HepG2 (cell line): Measurements from ENCODE around the gene TTLL1. TPM values are rescaled to one million over a fixed set of nuclear protein-coding genes. Genes with fewer than 3 reads are reported as not detected.

Source experiments
- E2F2 ChIP-seq: sonication (generic); formaldehyde crosslinking; IDR thresholded peaks from 2 replicates; pipeline ENCODE4 v1.4.0; 2020; ENCODE audit warnings: missing genetic modification reagents, borderline replicate concordance
- HNRNPK ChIP-seq: fragments of 200-400 bp; formaldehyde crosslinking; IDR thresholded peaks from 2 replicates; pipeline ENCODE4 v1.6.1; 2018; ENCODE audit warnings: low read length, low read depth, moderate library complexity, mild to moderate bottlenecking; ENCODE audit not compliant: poor library complexity, severe bottlenecking
- NR2F6 ChIP-seq, 2 experiments: IDR thresholded peaks; 2 replicates each; pipeline ENCODE4 v1.6.1; 2016; ENCODE audit warnings: antibody characterized with exemption in 1 of 2, mild to moderate bottlenecking in 1 of 2
- PCBP2 ChIP-seq: fragments of 200-400 bp; formaldehyde crosslinking; optimal IDR thresholded peaks from 2 replicates; pipeline ENCODE3; 2018; ENCODE audit warnings: low read length, low read depth; ENCODE audit not compliant: poor library complexity, severe bottlenecking
- PRDM10 ChIP-seq: sonication (generic); formaldehyde crosslinking; IDR thresholded peaks from 2 replicates; pipeline ENCODE4 v1.4.0; 2020; ENCODE audit warnings: low read depth, missing genetic modification reagents
- RCOR2 ChIP-seq: IDR thresholded peaks from 2 replicates; pipeline ENCODE4 v1.6.1; 2016; ENCODE audit warnings: missing biosample characterization, missing genetic modification reagents
- SAP130 ChIP-seq: IDR thresholded peaks from 2 replicates; pipeline ENCODE4 v1.6.1; 2016; ENCODE audit warnings: low read depth
- SIN3B ChIP-seq: fragments of 150-350 bp; IDR thresholded peaks from 2 replicates; pipeline ENCODE4 v1.6.1; 2014; ENCODE audit warnings: low read length
- THYN1 ChIP-seq: sonication (generic); formaldehyde crosslinking; IDR thresholded peaks from 2 replicates; pipeline ENCODE4 v1.8.1; 2023; ENCODE audit warnings: low read depth, mild to moderate bottlenecking, moderate library complexity, missing genetic modification reagents, borderline replicate concordance
- USF2 ChIP-seq, 2 experiments: sonication (generic) in 1 of 2; formaldehyde crosslinking in 1 of 2; IDR thresholded peaks; 2 replicates each; pipeline versions ENCODE4 v1.5.1 to v1.6.1; 2011 to 2020; ENCODE audit warnings: borderline replicate concordance in 1 of 2, low read depth in 1 of 2, low read length in 1 of 2, mild to moderate bottlenecking in 1 of 2, missing genetic modification reagents in 1 of 2, moderate library complexity in 1 of 2
- ZNF280D ChIP-seq: sonication (generic); formaldehyde crosslinking; IDR thresholded peaks from 2 replicates; pipeline ENCODE4 v1.5.1; 2020; ENCODE audit warnings: mild to moderate bottlenecking, missing genetic modification reagents
- ZNF501 ChIP-seq: sonication (generic); formaldehyde crosslinking; IDR thresholded peaks from 2 replicates; pipeline ENCODE4 v1.5.1; 2020; ENCODE audit warnings: mild to moderate bottlenecking, moderate library complexity, missing genetic modification reagents
- ZNF687 ChIP-seq: sonication (generic); formaldehyde crosslinking; IDR thresholded peaks from 2 replicates; pipeline ENCODE4 v1.5.1; 2020; ENCODE audit warnings: mild to moderate bottlenecking, missing genetic modification reagents, moderate library complexity
- polyA plus RNA-seq, 8 experiments: library from polyadenylated mRNA; depleted of rRNA in 3 of 8; stranded (reverse) in 7 of 8; unstranded in 1 of 8; fragments of >200 nt; fragmentation: Illumina TruSeq in 4 of 8; extraction: Trizol in 4 of 8; gene quantifications; 2 replicates each; pipeline versions ENCODE4 v1.2.1 to v1.2.3, GENCODE V29; 2011 to 2016; ENCODE audit warnings: low read depth in 4 of 8, missing spikeins in 1 of 8, mixed read lengths in 1 of 8; ENCODE audit not compliant: insufficient read depth in 1 of 8
- total RNA-seq, 5 experiments: library from RNA; depleted of rRNA; stranded (reverse); fragments of >200 nt; fragmentation: Illumina TruSeq; extraction: Trizol; gene quantifications; 2 replicates each; pipeline ENCODE4 v1.2.3, GENCODE V29; 2016; ENCODE audit warnings: low read depth in 1 of 5

Gene TTLL1
- total and polyA plus RNA-seq, 2 of the 13 experiments (the other 11 are each of a cell fraction or from before 2014, with no cell fraction given) = 1.6 to 5.3 TPM

GRCh38 chr22:43047605-43048004, 41.6 kb downstream of the TTLL1 start (continued):
- no peak for TF ChIP-seq USF2 (IDR thresholded peaks at IDR 0.05; ENCODE audit: low read depth, low read length)
- TF ChIP-seq USF2 (CRISPR knock-in tag; IDR thresholded peaks at IDR 0.05; ENCODE audit: borderline replicate concordance) = no peak
- TF ChIP-seq PRDM10 = no peak
- TF ChIP-seq ZNF501 (CRISPR knock-in tag) = no peak
- TF ChIP-seq HNRNPK = no peak
- TF ChIP-seq THYN1 = no peak
- TF ChIP-seq SAP130 (CRISPR knock-in tag) = peak; percentile 39; the same call in 1 of the 2 replicates
- peak; percentile 59; the same call in 1 of the 2 replicates for TF ChIP-seq RCOR2 (CRISPR knock-in tag)
- peak; percentile 36; the same call in 1 of the 2 replicates for TF ChIP-seq ZNF687
- no peak for TF ChIP-seq PCBP2
- 0 out of 2 replicates have a peak, but pooled peaks have one; percentile 69 for TF ChIP-seq ZNF280D (CRISPR knock-in tag)
- TF ChIP-seq SIN3B = no peak
- TF ChIP-seq E2F2 (CRISPR knock-in tag) = no peak
- TF ChIP-seq NR2F6 (IDR thresholded peaks at IDR 0.05) = peak; percentile 31; the same call in 1 of the 2 replicates
- peak; percentile 43; the same call in 1 of the 2 replicates for TF ChIP-seq NR2F6 (CRISPR knock-in tag; IDR thresholded peaks at IDR 0.05)
